ENCODE results near the gene LYPD6.
"Not testable (repeated sequence)": the region's sequence is repeated elsewhere in the genome, so short reads cannot be mapped to it uniquely, and the experiment has no call there.

Gene LYPD6

DNA sequence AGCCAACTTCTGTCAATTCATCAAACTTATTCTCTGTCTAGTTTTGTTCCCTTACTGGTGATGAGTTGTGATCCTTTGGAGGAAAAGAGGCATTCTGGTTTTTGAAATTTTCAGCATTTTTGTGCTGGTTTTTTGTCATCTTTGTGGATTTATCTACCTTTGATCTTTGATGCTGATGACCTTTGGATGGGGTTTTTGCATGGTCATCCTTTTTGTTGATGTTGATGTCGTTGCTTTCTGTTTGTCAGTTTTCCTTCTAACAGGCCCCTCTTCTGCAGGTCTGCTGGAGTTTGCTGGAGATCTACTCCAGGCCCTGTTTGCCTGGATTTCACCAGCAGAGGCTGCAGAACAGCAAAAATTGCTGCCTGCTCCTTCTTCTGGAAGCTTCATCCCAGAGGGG is 168.8 kb downstream of the LYPD6 start:
- DNase-seq (ENCODE audit: low read depth in 2 of 3, low spot score in 2 of 3): not testable (repeated sequence)

DNA sequence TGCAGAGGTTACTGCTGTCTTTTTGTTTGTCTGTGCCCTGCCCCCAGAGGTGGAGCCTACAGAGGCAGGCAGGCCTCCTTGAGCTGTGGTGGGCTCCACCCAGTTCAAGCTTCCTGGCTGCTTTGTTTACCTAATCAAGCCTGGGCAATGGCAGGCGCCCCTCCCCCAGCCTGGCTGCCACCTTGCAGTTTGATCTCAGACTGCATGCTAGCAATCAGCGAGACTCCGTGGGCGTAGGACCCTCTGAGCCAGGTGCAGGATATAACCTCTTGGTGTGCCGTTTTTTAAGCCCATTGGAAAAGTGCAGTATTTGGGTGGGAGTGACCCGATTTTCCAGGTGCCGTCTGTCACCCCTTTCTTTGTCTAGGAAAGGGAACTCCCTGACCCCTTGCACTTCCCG is 176.4 kb downstream of the LYPD6 start:
- not testable (repeated sequence) for DNase-seq (ENCODE audit: low read depth in 2 of 3, low spot score in 2 of 3)

DNA sequence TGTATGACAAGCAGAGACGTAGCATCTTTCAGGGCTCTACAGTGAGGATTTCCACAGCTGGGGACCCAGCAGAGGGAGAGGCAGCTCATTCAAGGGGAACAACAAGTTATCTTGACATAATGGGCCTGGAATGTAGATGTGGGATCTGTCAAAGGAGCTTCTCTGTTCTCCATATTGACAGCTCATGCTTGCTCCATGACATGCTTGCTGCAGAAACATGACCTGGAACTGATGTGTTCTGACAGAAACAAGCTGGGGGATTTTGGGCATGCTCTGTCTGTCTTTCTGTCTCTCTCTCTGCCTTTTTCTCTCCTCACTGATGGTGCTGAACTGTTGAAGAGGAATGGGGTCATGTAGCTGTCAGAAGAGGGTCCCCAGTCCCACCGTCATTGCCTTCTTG is 177.6 kb downstream of the LYPD6 start:
- DNase-seq (ENCODE audit: low read depth in 2 of 3, low spot score in 2 of 3): no peak

DNA sequence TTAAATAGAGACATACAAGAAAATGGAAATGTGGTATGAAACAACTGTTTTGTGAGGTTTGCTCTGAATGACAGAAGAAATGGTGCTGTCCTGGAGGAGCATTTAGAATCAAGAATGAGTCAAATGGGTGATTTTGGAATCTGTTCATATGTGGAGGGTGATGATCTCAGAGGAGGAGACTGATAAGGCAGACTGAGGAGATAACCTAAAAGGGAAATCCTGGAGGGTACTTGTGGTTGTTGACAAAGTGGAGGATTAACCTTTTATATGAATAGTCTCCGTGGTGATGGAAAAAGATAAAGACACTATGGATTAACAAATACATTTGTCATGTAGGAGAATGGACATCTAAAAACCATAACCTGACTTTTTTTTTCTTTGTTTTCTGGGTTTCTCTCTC is 183.1 kb downstream of the LYPD6 start:
- DNase-seq (ENCODE audit: low read depth in 2 of 3, low spot score in 2 of 3): no peak

All from activated CD8-positive, alpha-beta memory T cell treated with anti-CD3 and anti-CD28 coated beads for 48 hours (primary cell).